Stimulated activated CD4-positive, alpha-beta T cell treated with anti-CD3 and anti-CD28 coated beads, Interleukin-4, amount 100 ng/mL, for 4 hours (primary cell): ENCODE data around the gene SNCB.
"Not testable (repeated sequence)": the region's sequence is repeated elsewhere in the genome, so short reads cannot be mapped to it uniquely, and the experiment has no call there.

Experiments used
- DNase-seq, 2 experiments: peaks; one replicate each; pipeline ENCODE4 v3.0.0-alpha.2; 2020

Gene SNCB

DNA sequence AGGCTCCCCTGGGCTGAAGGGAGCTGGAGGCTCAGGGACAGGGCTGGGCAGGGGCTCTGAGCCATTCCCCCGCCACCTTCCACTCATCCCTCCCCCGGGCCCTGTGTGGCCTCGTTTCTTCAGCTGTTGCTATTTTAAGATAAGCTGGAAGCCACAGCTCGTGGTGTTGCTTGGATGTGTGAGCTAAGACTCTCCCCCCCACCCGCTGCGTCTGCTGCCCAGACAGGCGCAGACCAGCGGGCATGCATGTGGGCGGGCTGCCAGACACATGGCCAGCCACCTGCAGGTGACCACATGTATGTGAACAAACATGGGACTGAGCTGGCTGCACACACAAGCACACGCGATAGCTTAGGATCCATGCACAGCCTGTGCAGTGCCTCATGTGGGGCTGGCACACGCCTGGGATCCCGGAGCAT, 8.7 kb downstream of the SNCB start:
- no peak for DNase-seq

DNA sequence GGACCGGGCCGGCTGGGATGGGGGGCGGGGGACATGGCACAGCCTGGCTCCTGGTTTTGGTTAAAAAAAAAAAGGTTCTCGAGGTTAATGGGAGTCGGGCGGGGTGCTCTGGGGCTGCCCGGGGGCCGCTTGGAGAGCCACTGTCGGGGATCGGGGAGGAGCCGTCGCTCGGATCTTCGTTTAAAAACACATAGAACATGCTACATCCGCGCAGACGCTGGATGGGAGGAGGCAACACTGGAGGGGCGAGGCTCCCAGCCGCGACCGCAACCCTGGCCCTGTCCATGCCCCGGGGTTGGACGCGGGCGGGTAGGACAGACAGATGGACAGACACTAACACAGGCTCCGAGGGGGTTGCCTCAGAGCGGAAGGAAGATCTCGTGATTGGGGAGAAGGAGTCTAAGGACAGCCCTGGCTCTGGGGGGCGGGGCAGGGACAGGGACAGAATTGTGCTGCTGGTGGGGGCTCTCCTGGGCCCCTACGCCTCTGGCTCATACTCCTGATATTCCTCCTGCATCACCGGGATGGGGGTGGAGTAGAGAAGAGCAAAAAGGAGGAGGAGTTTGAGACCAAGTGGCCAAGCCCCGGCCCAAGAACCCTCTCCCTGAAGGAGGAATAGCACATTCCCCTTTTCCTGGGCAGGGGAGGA, 9.9 kb downstream of the SNCB start:
- DNase-seq: no peak

DNA sequence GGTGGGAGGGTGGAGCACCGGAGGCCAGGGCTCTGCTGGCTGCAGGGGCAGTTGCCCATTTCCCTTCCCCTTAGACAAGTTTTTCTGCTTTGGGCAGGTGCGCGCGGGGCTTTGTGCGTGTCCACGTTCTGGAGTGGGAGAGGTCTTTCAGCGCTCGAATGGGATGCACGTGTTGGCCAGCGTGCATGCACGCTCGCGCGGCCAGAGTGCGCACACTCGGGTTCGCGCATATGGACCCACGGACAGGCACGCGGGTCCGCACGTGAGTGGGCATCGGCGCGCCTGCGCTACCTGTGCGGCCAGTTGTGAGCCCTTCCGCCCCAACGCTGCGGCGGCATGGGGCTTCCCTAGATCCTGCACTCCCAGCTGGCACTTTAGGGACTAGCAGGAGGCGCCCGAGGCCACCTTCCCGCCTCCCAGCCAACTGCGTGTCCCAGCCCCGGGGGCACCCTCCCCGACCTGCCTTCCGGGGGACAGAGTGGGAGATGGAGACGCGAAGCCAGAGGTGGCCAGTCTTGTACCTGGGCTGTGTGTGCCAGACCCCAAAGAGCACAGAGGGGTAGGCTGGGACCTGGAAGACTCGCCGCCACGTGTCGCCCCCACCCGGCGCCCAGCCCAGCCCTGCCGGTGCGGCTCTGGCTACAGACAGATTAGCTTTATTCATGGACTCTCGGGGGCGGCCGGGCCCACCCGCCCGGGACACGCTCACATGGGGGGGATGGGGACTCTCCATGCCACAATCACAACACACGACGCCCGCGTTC, 10.6 kb downstream of the SNCB start:
- peak in 1 of 2 experiments; percentile 13 for DNase-seq

DNA sequence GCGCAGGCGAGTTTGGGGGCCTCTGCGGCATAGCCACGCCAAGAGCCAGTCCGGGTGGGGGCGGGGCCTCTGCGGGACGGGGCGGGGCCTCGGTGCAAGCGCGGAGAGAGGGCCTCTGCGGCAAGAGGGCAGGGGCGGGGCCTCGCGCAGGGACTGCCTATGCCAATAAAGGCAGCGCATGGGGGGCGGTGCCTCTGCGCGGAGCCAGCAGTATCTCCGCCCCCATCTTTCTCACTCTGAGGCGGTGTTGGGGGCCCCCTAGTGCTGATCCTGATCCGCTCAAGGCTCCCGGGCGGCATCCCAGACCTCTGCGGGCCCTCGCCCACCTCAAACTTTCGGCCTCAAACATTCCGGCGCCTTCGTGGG, 11.1 kb downstream of the SNCB start:
- DNase-seq: peak; percentile 75 to 82

DNA sequence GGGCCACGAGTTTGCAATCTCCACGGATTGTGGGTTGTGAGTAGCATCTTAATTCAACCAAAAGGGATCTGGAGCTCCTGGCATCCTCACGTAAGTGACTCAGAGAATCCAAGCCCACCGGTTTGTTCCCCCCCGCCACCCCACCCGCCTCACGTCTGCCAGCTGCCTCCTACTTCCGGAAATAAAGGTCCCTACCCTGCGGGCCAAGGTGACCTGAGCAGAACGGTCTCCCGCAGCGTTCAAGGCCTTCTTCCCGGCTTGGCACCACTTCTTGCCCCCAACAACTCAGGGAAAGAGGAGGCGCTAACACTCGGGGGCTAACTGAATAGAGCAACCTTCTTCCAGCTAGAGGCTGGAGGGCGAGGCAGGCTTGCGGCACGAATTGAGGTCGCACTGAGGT, 11.6 kb downstream of the SNCB start:
- no peak for DNase-seq

DNA sequence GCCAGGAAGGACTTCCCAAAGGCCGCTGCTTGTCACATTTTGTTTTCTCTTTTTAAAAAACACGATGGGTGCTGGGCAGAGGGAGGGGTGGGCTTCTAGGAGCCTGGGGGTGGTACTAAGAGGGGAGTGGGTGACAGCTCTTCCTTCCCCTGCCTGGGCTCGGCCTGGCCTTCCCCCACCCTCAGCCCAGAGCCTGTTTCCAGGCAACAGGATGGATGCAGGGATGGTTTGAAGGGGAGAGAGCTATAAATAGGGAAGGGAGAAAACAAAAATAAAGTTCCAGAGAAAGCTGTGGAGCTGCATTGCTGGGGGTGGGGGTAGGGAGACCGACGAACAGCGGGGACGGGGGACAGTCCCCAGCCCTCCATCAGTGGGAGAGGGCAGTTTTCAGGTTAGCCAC, 13.8 kb downstream of the SNCB start:
- DNase-seq: no peak

DNA sequence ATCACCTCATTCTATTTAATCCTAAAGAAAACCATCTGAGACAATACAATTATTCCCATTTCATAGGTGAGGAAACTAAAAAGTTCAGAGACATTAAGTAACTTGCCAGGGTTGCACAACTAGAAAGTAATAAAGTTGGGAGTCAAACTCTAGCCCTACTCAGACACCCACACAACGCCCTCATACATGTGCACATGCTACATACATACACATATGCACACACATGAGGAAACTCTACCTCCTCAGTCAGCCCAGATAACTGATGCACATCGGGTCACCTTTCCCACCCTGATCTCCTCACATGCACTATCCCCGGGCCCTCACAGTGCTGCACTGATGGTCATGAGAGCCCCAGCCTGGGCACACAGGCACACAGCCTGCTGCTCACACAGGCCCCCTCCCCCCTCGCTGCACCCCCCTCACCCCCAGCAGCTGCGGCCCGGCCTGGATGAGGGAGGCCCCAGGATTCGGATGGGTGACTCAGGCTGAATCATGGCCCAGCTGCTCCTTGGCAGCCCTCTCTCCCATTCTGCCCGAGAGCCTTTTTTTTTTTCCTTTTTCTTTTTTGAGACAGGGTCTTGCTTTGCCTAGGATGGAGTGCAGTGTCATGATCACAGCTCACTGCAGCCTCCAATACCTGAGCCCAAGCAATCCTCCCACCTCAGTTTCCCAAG, 15.4 kb downstream of the SNCB start:
- no peak for DNase-seq

DNA sequence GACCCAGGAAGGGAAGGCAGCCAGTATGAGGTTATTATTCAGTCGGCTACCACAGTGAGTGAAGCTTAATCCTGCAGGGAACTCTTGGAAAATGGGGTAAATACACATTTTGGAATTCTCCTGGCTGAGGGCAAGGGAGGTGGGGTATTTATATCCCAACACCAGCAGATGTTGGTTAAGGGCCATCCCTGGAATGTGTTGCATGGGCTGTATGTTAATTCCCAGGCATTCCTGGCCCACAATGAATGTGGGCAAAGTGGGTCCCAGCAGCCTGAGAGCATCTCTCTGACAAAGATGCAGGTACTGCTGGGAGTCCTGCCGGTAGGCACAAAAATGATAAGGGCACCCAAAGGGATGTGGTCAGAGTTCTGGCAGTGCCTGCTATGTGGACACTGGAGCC, 17.5 kb downstream of the SNCB start:
- no peak for DNase-seq

DNA sequence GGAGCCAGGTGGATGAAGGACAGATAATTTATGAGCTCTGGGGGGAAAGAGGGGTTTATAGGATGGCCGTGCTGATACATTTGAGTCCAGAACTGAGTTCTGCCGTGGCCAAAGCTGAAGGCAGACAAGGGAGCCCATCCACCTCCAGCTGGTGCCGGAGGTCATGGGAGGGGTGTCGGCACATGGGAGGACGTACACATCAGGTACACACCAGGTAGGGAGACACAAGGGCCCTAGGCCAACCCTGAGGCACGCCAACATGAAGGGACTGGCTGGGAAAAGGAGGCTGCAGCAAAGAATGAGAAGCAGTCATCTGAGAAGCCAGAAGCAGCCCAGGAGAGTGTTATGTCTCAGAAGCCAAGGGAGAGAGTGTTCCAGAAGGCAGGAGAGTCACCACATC, 18.3 kb downstream of the SNCB start:
- DNase-seq: no peak

DNA sequence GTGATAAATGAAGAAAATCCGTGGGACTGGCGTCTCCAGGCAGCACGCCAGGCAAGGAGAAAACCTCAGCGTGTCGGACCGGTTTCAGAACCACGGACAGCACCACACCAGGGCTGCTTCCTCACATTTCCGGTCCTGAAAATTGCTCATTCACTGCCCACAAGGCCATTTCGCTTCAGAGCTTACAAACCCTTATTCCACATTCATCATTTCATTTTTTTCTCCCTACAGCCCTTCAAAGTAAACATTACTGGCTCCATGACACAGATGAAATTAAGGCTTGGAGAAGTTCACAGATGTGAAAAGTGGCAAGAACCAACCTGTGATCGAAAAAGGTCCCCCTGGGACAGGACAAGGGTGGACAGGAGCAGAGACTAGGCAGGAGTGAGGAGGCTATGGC, 18.9 kb downstream of the SNCB start:
- DNase-seq: peak; percentile 10 to 20

DNA sequence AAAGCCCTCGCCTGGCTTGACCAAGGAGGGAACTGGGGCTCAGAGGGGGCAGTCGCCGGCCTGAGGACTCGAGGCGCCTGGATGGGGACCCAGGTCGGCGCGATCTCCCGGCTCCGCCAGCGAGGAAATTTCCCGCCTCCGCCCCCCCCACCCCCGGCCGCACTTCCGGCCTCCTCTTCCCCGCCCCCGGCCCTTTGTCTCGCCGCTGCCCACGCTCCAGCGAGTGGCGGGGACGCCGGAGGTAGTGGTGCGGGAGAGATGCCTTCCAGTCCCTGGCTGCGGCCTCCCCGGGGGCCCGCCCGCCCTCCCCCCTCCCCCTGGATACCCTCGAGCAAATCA, 19.9 kb downstream of the SNCB start:
- no peak for DNase-seq

DNA sequence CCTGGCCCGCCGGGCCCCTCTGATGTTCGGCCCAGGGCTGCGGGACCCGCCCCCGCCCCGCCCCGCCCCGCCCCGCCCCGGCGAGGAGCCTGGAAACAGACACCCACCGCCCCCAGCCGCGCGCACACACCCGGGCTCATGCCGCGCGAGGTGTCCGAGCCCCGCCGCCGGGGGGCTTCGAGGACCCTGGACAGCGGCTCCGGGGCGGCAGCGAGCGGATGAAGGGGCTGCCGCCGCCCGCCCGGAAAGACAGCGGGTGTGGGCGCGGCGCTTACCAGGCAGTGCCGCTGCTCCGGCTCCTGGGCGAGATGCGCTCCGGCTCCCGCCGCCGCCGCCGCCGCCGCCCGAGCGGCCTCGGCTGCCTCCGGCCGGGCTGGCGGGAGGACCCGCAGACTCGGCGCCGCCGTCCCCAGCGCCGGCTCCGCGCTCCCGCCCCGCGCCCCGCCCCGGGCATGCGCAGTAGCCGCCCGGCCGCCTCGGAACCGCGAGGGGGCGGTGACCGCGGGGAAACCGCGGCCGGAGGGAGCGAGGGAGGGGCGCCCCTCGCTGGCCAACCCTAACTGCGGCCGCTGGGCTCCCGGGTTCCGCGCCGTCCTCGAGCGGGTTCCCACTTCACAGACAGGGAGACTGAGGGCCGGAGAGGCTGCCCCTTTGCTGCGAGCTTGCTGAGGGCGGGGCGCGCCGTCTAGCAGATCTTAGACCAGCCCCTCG, 20.5 kb downstream of the SNCB start, which contains the start of gene GPRIN1:
Gene GPRIN1, minus strand, starts transcription at position 433 of the 711 bp plus-strand sequence. CDS start 10,322 bp downstream, outside the sequence.
- DNase-seq: peak; percentile 30 to 72

DNA sequence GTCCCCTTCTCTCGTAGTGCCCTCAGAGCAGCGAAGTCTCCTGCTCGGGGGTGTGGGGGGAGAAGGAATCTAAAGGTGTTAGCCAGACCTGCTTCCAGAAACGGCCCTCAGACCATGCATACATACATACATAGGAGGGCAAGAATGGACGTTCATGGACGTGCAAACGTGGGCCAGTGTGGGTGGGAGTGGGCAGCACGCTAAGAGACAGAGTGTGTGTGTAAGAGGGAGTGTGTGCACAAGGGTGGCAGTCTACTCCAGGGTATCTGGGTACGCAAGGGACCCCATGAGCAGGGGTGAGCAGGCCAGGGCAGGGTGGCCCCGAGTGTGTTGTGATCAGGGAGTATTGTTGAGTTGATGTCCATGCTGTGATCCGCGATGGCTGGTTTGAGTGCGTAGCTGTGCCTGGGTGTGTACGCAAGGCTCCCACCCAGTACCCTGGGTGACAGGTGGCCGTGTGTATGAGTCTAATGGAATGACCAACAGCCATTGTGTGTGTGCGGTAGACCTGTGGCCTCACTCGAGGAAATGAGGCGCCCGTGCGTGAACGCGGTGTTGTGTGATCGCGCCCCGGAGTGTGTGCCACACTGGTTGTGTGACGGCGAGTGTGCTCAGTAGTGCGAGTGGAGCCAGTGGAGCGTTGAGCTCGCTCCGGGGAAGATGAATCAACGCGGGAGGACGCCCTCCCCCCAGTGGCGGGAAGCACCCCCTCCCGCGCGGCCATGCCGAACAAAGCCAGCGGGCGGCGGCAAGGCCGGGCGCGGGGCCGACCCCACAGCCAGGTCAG, 21.2 kb downstream of the SNCB start:
- DNase-seq: peak; percentile 25 to 32

DNA sequence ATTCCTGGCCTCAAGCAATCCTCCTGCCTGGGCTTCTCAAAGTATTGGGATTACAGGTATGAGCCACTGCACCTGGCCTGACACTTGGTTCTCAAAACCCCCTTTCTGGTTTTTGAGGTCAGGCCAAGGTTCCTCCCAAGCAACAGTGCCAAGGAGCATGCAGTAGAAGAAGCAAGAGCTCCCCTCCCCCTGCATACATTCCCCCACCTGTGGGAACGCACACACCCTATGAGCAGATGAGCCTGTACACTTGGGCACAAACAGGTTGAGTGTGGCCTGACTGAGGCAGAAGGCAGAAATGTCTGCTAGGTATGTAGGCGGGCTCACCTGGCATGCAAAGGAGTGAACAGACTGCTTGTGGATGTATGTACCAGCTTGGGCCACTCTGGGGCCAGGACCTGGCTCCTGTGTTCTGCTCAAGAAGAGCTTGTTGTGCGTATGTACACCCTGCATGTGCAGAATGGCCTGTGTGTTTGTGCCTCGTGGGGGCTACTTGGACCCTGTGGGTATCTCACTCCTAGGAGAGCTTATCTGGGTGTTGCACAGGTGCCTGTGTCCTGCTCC, 22.1 kb downstream of the SNCB start:
- DNase-seq: no peak

DNA sequence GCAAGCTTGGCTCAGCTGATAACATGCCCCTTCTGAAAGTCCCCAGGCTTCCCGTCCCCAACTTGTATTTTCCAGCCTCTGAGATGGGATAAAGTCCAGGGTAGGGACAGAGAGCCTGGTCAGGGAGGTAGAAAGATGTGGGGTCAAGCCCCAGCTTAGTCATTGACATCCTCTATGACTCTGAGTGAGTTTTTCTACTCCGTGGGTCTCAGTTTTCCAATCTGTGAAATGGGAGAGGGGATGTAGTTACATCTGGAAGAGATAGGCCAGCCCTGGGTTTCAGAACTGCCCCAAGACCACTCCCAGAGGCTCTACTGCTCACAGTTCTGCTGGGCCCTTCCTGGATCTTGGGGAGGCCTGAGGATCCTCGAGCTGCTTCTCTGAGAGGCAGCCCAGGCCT, 23.5 kb downstream of the SNCB start:
- DNase-seq: no peak

DNA sequence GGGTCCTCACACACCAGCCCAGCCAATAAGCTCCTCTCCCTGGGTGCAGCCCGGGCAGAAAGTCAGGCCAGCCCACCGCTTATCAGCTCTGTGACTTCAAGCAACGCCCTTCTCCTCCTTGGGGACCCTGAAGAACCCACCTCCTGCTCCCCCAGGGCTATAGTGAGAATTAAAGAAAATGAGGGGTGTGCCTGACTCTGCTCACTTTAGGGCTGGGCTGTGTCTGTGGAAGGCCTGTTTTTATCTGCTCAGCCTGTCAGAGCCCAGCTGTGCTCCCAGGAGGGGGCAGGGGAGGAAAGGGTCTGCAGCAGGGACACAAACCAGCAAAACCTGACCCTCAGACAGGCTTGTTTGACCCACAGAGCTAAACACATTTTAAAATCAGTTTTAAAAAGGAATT, 24.3 kb downstream of the SNCB start:
- DNase-seq: no peak

DNA sequence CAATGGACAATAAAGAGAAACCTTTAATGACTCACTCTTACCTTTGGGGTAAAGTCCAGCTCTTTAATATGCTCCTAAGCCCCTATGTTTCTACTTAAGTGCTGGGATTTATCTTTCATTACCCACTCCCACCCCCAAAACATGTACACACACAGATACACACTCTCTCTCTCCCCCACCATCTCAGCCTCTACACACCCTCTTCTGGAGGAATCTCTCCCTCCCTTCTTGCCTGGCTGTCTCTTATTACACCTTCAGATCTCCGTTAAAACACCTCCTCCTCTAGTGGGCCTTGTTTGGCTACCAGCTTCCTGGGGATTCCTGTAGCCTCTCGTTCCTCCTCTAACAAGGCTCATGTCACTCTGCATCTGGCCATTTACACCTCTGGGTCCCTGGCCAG, 27.2 kb downstream of the SNCB start:
- no peak for DNase-seq

DNA sequence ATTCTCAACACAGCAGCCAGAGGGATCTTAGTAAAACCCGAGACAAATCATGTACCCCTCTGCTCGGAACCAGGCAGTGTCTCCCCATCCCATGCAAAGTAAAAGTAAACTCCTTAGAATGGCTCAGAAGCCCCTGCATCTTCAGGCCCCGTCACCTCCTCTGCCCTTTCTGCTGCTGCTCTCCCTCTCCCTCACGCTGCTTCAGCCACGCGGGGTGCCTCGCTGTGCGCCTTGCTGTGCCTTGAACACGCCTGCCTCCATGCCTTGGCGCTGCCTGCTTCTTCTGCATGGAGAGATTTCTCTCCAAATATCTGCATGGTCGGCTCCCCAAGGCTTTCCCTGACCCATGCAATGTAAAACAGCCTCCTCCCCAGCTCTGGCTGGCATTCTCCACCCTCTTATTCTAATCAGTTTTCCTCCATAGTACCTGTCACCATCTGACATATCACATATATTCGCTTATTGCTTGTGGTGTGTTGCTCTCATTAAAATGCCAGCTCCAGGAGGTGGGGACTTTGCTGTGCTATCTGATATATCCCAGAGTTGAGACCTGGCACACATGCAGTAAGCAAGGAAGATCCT, 28.3 kb downstream of the SNCB start:
- DNase-seq: no peak

DNA sequence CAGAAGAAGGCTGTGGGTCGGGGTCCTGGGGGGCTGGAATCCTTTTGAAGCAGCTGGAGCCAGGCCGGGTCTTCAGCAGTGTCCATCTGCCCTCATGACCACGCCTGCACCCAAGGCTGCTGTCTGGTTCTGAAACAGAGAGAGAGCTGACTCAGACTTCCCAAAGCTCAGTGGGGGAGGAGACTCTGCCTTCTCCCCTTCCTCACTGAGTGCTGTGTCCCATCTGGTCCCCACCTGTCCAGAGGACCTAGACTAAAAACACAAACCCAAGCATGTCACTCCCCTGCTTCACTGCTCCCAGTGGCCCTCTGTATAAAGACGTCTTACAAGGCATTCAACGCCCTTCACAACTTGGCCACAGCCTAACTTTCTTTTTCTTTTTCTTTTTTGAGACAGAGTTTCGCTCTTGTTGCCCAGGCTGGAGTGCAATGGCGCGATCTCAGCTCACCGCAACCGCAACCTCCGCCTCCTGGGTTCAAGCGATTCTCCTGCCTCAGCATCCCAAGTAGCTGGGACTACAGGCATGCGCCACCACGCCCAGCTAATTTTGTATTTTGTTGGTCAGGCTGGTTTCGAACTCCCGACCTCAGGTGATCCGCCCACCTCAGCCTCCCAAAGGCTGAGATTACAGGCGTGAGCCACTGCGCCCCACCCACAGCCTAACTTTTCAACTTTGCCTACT, 30.4 kb downstream of the SNCB start:
- not testable (repeated sequence) for DNase-seq

DNA sequence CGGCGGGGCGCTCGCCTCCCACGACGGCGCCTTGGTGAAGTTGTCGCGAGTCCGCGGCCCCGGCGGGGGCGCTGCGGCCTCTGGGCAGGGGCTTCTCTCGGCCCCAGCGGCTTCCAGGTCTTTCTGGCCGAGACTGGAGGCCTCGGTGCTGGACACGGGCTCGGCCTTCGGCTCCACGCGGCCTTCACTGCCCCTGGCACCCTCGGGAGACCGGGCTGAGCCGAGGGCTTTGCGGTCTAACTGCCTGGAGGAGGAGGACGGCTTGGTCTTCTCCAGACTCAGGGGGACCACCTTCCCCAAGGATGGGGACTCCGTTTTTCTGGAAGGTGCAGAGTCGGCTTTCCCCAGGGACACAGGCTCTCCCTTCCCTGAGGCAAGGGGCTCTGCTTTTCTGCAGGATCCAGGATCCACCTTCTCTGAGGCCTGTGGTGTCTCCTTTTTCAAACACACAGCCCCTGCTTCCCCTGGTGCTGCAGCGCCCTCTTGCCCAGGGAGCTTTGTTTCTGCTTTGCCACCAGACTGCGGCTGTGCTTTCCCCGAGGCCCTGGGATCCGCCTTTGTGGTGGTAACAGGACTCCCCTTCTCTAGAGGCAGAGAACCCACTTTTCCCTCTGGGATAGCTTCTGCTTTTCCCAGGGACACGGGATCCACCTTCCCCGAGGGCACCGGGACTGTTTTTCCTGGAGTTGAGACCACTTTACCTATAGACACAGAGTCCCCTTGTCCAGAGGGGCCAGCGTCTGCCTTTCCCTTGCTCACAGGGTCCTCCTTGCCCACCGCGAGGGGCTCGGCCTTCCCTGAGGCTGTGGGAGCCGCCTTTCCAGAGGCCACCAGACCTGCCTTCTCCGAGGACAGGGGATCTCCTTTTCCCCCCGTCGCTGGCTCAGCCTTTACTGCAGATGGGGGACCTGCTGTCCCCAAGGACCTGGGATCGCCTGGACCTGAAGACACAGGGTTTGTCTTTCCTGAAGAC, 32.6 kb downstream of the SNCB start:
- DNase-seq: no peak
